Measurements from ENCODE around the gene PUS3. TPM values are rescaled to one million over a fixed set of nuclear protein-coding genes. Genes with fewer than 3 reads are reported as not detected.
A peak's percentile ranks its signal among the peaks of the same experiment; 100 is the strongest.

Gene PUS3
- total and polyA plus RNA-seq, 8 donors, result 8.7 to 19.1 (median 15.8) TPM

DNA sequence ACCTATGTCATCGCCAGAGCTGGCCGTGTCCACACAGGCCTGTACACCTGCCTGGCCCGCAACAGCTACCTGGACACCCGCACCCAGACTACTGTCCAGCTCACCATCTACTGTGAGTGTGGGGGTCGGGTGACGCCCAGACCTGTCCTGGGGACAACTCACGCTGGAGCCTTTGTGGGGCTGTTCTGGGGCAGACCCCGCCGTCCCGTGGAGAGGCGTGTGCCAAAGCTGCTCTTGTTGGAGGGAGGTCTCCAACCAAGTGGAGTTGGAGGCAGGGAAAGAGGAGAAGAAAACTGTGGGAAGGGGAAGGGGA is 47.1 kb upstream of the PUS3 start:
- no peaks in the 10 kb centered on the region for H3K9me3 ChIP-seq
- no peak for ATAC-seq
- no peak overlapping the region for H3K27ac ChIP-seq
- peaks cover 0 to 5% of the 10 kb centered on the region in 2 donors for H3K4me1 ChIP-seq
- no peaks in the 10 kb centered on the region for H3K27me3 ChIP-seq
- TF ChIP-seq, protein P1, sequence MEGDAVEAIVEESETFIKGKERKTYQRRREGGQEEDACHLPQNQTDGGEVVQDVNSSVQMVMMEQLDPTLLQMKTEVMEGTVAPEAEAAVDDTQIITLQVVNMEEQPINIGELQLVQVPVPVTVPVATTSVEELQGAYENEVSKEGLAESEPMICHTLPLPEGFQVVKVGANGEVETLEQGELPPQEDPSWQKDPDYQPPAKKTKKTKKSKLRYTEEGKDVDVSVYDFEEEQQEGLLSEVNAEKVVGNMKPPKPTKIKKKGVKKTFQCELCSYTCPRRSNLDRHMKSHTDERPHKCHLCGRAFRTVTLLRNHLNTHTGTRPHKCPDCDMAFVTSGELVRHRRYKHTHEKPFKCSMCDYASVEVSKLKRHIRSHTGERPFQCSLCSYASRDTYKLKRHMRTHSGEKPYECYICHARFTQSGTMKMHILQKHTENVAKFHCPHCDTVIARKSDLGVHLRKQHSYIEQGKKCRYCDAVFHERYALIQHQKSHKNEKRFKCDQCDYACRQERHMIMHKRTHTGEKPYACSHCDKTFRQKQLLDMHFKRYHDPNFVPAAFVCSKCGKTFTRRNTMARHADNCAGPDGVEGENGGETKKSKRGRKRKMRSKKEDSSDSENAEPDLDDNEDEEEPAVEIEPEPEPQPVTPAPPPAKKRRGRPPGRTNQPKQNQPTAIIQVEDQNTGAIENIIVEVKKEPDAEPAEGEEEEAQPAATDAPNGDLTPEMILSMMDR (IDR thresholded peaks at IDR 0.05), result no peak
- H3K4me3 ChIP-seq, result no peak overlapping the region
- DNase-seq, result peak in 1 of 4 donors; percentile 54
- intact Hi-C loops (cut with DNase I), result no loop called here
- H3K36me3 ChIP-seq, result no peaks in the 10 kb centered on the region

- no peaks in the 10 kb centered on the region for H3K9me3 ChIP-seq
- ATAC-seq (no peak), DNase-seq (peak in 1 of 4 donors; percentile 44)
- TF ChIP-seq, protein P1 (IDR thresholded peaks at IDR 0.05), result no peak
- H3K4me1 ChIP-seq, result peaks cover 0 to 5% of the 10 kb centered on the region in 2 donors
- no peak overlapping the region for H3K27ac ChIP-seq
- intact Hi-C loops (cut with DNase I), result no loop called here
- no peaks in the 10 kb centered on the region for H3K36me3 ChIP-seq
- H3K4me3 ChIP-seq, result no peak overlapping the region
- no peaks in the 10 kb centered on the region for H3K27me3 ChIP-seq
These were observed 46.5 kb upstream of the PUS3 start for GRCh38 chr11:125949271-125950177.

GRCh38 chr11:125948278-125949051 is 45.5 kb upstream of the PUS3 start:
- ATAC-seq, result no peak
- no peaks in the 10 kb centered on the region for H3K9me3 ChIP-seq
- H3K36me3 ChIP-seq, result no peaks in the 10 kb centered on the region
- intact Hi-C loops (cut with DNase I), result no loop called here
- H3K27me3 ChIP-seq, result no peaks in the 10 kb centered on the region
- H3K4me1 ChIP-seq, result peaks cover 0 to 5% of the 10 kb centered on the region in 2 donors
- DNase-seq, result no peak
- H3K4me3 ChIP-seq, result no peak overlapping the region
- TF ChIP-seq, protein P1 (IDR thresholded peaks at IDR 0.05), result no peak
- no peak overlapping the region for H3K27ac ChIP-seq

DNA sequence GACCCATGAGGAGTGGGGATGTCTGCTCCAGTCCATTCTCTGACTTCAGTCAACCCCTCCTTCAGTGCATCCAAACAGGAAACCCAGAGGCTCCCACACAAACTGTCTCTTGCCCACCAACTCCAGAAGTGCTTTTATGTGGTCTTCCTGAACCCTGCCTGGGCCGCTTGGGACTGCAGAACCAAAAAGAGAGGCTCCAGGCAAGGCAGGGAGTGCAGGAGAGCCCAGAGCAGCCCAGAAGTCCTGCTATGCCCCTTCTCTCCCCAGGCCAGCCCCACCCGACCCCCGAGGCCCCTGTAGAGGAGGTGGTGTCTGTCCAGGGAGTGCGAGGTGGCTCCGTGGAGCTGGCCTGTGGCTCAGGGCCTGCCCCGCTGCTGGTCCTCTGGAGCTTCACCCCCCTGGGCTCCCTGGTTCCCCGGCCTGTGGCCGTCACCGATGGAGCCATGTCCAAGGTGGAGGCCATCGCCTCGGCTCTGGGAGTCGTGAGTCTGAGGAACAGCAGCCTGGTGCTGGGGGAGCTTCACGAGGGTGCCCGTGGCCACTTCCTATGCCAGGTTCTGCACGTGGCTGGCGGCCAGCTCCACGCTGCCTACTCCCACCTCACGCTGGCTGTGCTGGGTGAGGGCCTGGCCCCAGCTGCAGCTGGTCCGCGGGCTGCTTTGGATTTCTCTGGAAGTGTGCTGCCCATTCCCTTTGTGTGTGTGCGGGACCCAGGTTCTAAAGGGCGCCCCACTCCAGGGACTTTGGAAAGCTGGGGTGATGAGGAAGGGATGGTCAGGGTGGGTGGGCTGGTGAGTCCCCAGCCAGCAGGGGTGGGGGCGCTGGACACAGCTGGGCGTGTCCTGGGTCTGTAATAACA is 44.6 kb upstream of the PUS3 start:
- DNase-seq, result no peak
- H3K27ac ChIP-seq, result no peak overlapping the region
- intact Hi-C loops (cut with DNase I), result no loop called here

More for the DNA sequence above, 44.6 kb upstream of the PUS3 start:
- Histone ChIP-seq H3K4me1 (peaks cover 0 to 2% of the 10 kb centered on the region in 2 donors), H3K4me3 (no peak overlapping the region), H3K36me3 (no peaks in the 10 kb centered on the region), H3K27me3 (no peaks in the 10 kb centered on the region), H3K9me3 (no peaks in the 10 kb centered on the region)
- TF ChIP-seq, protein P1 (IDR thresholded peaks at IDR 0.05), result no peak
- no peak for ATAC-seq
